GM19193 (cell line): ENCODE results near the gene SDK2.

Source experiments
- POLR2A ChIP-seq: IDR thresholded peaks from 4 replicates; pipeline ENCODE4 v1.6.1; 2011; ENCODE audit not compliant: insufficient read depth, insufficient read length; ENCODE audit errors: extremely low read depth

SDK2 gene

DNA sequence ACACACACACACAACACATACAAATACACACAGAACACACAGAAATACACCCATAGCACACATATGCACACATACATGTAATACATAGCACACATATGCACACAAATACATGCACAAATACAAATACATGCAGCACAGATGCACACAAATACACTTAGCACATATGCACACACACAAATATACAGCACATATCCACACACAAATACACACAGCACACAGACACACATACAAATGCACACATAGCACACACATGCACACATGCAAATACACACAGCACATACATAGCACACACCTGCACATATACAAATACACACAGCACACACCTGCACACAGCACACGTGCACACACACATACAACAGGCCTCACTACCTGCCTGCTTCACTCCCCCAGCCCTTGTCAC is 49.6 kb downstream of the SDK2 start:
- TF ChIP-seq POLR2A: no peak

- no peak for TF ChIP-seq POLR2A
Observed at GRCh38 chr17:73594025-73594424, 50.2 kb downstream of the SDK2 start.

- TF ChIP-seq POLR2A: no peak
Observed at GRCh38 chr17:73593249-73593965, 50.8 kb downstream of the SDK2 start.

DNA sequence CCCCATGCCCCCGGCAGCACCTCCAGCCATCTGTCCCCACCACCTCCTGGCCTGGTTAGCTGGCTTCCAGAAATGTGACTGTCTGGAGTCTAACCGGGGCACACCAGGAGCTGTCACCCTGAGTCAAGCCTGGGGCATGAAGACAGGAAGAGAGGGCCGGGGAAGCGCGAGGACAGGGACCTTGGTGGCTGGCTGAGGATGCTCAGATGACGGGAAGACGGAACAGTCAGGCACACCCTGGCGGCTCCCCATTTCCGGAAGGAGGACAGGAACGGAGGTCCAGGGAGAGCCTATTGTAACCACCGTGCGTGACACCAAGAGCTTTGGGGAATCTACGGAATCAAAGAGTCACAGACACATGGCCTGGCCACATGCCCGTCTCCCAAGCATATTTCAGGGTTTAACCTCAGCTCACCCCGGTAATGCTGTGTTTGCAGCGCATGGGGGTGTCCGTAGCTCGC is 51.7 kb downstream of the SDK2 start:
- TF ChIP-seq POLR2A: no peak

GRCh38 chr17:73592079-73592415 is 52.2 kb downstream of the SDK2 start:
- TF ChIP-seq POLR2A: no peak

GRCh38 chr17:73591296-73592078 is 52.8 kb downstream of the SDK2 start:
- no peak for TF ChIP-seq POLR2A

DNA sequence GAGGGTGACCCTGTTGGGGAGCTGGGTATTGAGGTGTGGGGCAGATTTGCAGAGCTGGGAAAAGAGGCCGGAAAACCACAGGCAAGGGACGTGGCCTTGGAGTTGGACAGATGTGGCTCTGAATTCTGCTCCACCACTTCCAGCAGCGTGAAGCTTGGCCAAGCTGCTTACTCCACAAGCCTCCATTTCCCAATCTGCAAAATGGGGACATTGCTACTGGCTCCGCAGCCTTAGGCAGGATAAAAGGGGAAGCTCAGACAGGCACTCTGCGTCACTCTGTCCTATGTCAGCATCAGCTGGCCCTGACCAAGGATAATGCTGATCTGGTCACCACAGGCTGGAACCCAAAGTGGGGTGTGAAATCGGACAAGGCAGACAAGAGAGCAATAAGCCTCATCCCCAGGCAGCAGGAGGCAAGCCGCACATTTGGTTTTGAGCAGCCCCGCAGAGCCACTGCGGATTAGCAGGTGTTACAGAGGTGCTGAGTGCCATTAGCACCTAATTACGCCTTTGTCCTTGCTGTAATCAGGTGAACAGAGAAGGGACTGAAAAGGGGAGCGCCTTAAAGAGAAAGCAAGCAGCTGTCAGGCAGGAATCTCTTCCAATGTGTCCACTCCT is 54.8 kb downstream of the SDK2 start:
- no peak for TF ChIP-seq POLR2A

GRCh38 chr17:73588891-73589290 is 55.4 kb downstream of the SDK2 start:
- no peak for TF ChIP-seq POLR2A

GRCh38 chr17:73588301-73588846 is 55.9 kb downstream of the SDK2 start:
- no peak for TF ChIP-seq POLR2A

GRCh38 chr17:73586921-73587602 is 57.2 kb downstream of the SDK2 start:
- no peak for TF ChIP-seq POLR2A

DNA sequence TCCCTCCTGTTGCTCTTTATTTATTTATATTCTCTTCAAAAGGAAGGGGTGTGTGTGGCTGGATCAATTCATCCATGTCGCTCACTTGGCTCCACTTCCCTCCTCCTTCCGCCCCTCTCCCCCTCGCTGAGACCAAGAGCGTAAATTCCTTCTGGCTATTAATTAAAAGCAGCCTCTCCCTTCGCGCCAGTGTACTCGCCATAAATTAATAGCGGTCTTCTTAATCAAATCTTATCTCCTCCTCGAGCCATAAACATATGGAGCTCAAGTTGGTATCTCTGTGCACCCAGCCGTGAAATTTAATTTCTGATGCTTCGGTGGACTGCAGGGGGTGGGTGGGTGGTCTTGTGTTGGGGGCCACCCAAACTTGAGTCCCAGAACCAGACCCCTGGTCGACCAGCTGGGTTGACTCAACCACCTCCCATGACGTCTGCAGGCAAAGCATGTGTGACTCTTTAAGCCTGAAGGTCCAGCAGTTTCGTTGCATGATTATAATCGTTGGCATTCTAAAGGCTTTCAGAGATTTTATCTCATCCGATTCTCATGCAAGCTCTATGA is 57.9 kb downstream of the SDK2 start:
- no peak for TF ChIP-seq POLR2A

- no peak for TF ChIP-seq POLR2A
Observed at GRCh38 chr17:73585583-73585982, 58.7 kb downstream of the SDK2 start.

- no peak for TF ChIP-seq POLR2A
Observed at GRCh38 chr17:73584987-73585386, 59.3 kb downstream of the SDK2 start.

DNA sequence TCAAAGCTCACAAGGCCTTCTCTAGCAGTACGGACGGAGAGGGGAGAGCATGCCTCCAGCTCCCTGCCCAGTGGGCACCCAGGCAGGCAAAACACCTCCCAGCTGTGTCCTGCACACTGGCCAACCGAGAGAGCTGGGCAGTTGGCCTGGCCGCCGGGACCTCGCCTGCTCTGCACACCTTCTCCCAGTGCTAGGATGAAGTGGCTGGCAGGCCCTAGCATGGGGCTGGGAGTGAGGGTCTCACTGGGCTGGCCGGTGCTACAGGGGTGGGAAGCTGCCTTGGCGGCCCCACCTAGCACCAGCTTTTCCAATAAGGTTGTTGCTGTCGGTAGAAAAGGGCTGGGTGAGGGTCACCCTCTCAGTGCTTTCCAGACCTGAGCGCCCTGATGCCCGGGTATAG is 60.2 kb downstream of the SDK2 start:
- TF ChIP-seq POLR2A: no peak

GRCh38 chr17:73582821-73583220 is 61.4 kb downstream of the SDK2 start:
- TF ChIP-seq POLR2A: no peak
